DND-41 (cell line): ENCODE measurements around the gene CPLANE1.
A peak's percentile ranks its signal among the peaks of the same experiment; 100 is the strongest.

Experiments
- ATAC-seq: fragments of 200-7000 bp; cut with Tn5 transposase; 3 replicates; pipeline ENCODE4 v1.9.1; 2021; ENCODE audit warnings: low read depth; ENCODE audit not compliant: insufficient read depth
- DNase-seq: peaks from one replicate; pipeline ENCODE4 v3.0.0-alpha.2; 2020
- H2AFZ ChIP-seq: 2 replicates; pipeline ENCODE4 v1.6.0; 2012; ENCODE audit warnings: low read depth, low read length
- H3K27ac ChIP-seq: 2 replicates; pipeline ENCODE4 v1.5.1; 2012; ENCODE audit warnings: low read length, inconsistent platforms
- H3K27me3 ChIP-seq: fragments of 200-600 bp; sonication (generic); 2 replicates; pipeline ENCODE4 v1.6.0; 2012; ENCODE audit warnings: low read length, mild to moderate bottlenecking, inconsistent platforms; ENCODE audit not compliant: insufficient read depth, poor library complexity
- H3K36me3 ChIP-seq: 2 replicates; pipeline ENCODE4 v1.5.1; 2012; ENCODE audit warnings: low read length, inconsistent platforms; ENCODE audit not compliant: insufficient read depth
- H3K4me1 ChIP-seq: 2 replicates; pipeline ENCODE4 v1.5.1; 2012; ENCODE audit warnings: mild to moderate bottlenecking, low read length; ENCODE audit not compliant: insufficient read depth
- H3K4me2 ChIP-seq: 2 replicates; pipeline ENCODE4 v1.6.0; 2012; ENCODE audit warnings: mild to moderate bottlenecking, moderate library complexity, low read length, inconsistent platforms; ENCODE audit not compliant: insufficient read depth
- H3K4me3 ChIP-seq, 2 experiments: fragments of 200-600 bp in 1 of 2; shearing (Covaris generic) in 1 of 2; 2 replicates each; pipeline ENCODE4 v1.5.1; 2012 to 2016; ENCODE audit warnings: inconsistent platforms in 2 of 2, low read length in 2 of 2, mild to moderate bottlenecking in 2 of 2, low read depth in 1 of 2, moderate library complexity in 1 of 2
- H3K79me2 ChIP-seq: 2 replicates; pipeline ENCODE4 v1.6.0; 2012; ENCODE audit warnings: low read length, inconsistent platforms; ENCODE audit not compliant: insufficient read depth
- H3K9ac ChIP-seq: 2 replicates; pipeline ENCODE4 v1.6.0; 2012; ENCODE audit warnings: low read depth, mild to moderate bottlenecking, inconsistent platforms, low read length, moderate library complexity
- H3K9me3 ChIP-seq: 2 replicates; pipeline ENCODE4 v1.5.1; 2012; ENCODE audit warnings: low read length, moderate library complexity, mild to moderate bottlenecking, inconsistent platforms; ENCODE audit not compliant: insufficient read depth, severe bottlenecking
- H4K20me1 ChIP-seq: 2 replicates; pipeline ENCODE4 v1.6.0; 2012; ENCODE audit warnings: low read length; ENCODE audit not compliant: insufficient read depth
- CTCF ChIP-seq: IDR thresholded peaks from 2 replicates; pipeline ENCODE4 v1.5.1; 2012; ENCODE audit warnings: borderline replicate concordance, low read length, moderate library complexity, mild to moderate bottlenecking; ENCODE audit not compliant: poor library complexity, severe bottlenecking; ENCODE audit errors: extremely low read depth
- EZH2 ChIP-seq: IDR thresholded peaks from 3 replicates; pipeline ENCODE4 v1.6.1; 2012; ENCODE audit warnings: borderline replicate concordance, low read depth, mild to moderate bottlenecking, moderate library complexity, low read length, inconsistent platforms; ENCODE audit not compliant: severe bottlenecking

Gene CPLANE1

GRCh38 chr5:37212096-37212495 is 37.1 kb downstream of the CPLANE1 start:
- H3K27ac ChIP-seq = no peak overlapping the region
- peak; percentile 16 for TF ChIP-seq CTCF
- TF ChIP-seq EZH2 = no peak
- H4K20me1 ChIP-seq = no peaks in the 10 kb centered on the region
- H3K4me3 ChIP-seq = no peak overlapping the region
- no peak overlapping the region for H3K4me2 ChIP-seq
- DNase-seq (no peak), ATAC-seq (no peak)
- H3K9ac ChIP-seq = no peak overlapping the region
- no peaks in the 10 kb centered on the region for H3K27me3 ChIP-seq
- no peak overlapping the region for H2AFZ ChIP-seq
- peaks cover 68% of the 10 kb centered on the region for H3K36me3 ChIP-seq
- H3K79me2 ChIP-seq = no peaks in the 10 kb centered on the region
- no peaks in the 10 kb centered on the region for H3K9me3 ChIP-seq
- peaks cover 9% of the 10 kb centered on the region for H3K4me1 ChIP-seq

GRCh38 chr5:37211661-37212060 is 37.5 kb downstream of the CPLANE1 start:
- H2AFZ ChIP-seq = no peak overlapping the region
- H3K4me2 ChIP-seq = no peak overlapping the region
- peaks cover 9% of the 10 kb centered on the region for H3K4me1 ChIP-seq
- H3K27me3 ChIP-seq = no peaks in the 10 kb centered on the region
- no peak for TF ChIP-seq CTCF
- no peak for TF ChIP-seq EZH2
- no peaks in the 10 kb centered on the region for H4K20me1 ChIP-seq
- H3K9ac ChIP-seq = no peak overlapping the region
- H3K36me3 ChIP-seq = peaks cover 63% of the 10 kb centered on the region
- no peak for ATAC-seq
- no peak overlapping the region for H3K4me3 ChIP-seq
- DNase-seq = no peak
- no peaks in the 10 kb centered on the region for H3K79me2 ChIP-seq
- H3K9me3 ChIP-seq = no peaks in the 10 kb centered on the region
- no peak overlapping the region for H3K27ac ChIP-seq

- Histone ChIP-seq H3K27ac (peak overlapping the region; percentile 20; the same call in 1 of the 2 replicates), H4K20me1 (no peaks in the 10 kb centered on the region), H3K79me2 (no peaks in the 10 kb centered on the region), H3K4me3 (no peak overlapping the region), H3K9me3 (no peaks in the 10 kb centered on the region), H2AFZ (no peak overlapping the region), H3K4me2 (no peak overlapping the region), H3K4me1 (peaks cover under 1% of the 10 kb centered on the region; the same call in 1 of the 2 replicates), H3K27me3 (no peaks in the 10 kb centered on the region), H3K9ac (no peak overlapping the region), H3K36me3 (peaks cover 65% of the 10 kb centered on the region)
- no peak for ATAC-seq
- no peak for TF ChIP-seq EZH2
- TF ChIP-seq CTCF = no peak
- no peak for DNase-seq
Observed at GRCh38 chr5:37208883-37209797, 40.0 kb downstream of the CPLANE1 start.
